ENCODE data around the gene RPS10.

RPS10 gene

DNA sequence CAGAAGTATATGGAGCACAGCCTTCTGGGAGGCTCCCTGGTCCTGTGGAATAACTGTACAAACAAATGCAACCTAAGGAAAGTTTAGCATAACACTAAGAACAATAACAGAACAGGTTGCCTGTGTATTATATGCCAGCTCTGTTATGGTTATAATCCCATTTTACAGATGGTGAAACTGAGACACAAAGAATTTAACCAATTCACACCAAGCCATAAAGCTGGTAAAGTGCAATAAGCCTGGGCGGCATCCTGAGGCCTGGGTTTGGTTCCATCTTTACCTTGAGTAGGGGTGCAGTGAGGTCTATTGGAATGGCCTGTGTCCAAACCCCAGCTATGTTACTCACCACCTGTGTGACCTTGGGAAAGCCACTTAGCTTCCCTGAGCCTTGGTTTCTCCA lies 25.3 kb upstream of the RPS10 start:
- no peak for DNase-seq (ENCODE audit: low spot score)

DNA sequence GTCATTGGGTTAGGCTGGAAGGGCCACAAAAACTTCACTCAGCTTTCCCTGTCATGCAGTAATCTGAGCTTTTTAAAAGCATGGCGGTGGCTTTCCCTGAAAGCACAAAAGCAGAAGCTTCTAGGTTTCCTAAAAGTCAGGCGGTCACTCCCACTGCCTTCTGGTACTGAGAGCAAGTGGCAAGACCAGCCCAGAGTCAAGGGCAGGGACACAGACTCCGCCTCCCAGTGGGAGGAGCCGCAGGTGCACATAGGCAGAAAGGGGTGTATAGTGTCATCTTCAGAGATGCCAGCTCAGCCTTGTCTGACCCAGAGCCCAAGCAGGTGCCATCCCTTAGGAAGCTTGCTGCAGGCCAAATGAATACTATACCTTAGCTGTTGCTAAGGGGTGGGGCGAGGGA lies 22.0 kb upstream of the RPS10 start:
- TF ChIP-seq, protein P1, sequence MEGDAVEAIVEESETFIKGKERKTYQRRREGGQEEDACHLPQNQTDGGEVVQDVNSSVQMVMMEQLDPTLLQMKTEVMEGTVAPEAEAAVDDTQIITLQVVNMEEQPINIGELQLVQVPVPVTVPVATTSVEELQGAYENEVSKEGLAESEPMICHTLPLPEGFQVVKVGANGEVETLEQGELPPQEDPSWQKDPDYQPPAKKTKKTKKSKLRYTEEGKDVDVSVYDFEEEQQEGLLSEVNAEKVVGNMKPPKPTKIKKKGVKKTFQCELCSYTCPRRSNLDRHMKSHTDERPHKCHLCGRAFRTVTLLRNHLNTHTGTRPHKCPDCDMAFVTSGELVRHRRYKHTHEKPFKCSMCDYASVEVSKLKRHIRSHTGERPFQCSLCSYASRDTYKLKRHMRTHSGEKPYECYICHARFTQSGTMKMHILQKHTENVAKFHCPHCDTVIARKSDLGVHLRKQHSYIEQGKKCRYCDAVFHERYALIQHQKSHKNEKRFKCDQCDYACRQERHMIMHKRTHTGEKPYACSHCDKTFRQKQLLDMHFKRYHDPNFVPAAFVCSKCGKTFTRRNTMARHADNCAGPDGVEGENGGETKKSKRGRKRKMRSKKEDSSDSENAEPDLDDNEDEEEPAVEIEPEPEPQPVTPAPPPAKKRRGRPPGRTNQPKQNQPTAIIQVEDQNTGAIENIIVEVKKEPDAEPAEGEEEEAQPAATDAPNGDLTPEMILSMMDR (IDR thresholded peaks at IDR 0.05; ENCODE audit: borderline replicate concordance, control extremely low read depth, extremely low read depth, insufficient read depth, missing control alignments): no peak
- in situ Hi-C loops (cut with MboI; ENCODE audit: low sequenced_read_pairs, unreplicated experiment): no loop called here
- DNase-seq (ENCODE audit: low spot score): no peak

More for the DNA sequence above, 25.3 kb upstream of the RPS10 start:
- TF ChIP-seq, protein P1 (IDR thresholded peaks at IDR 0.05; ENCODE audit: borderline replicate concordance, control extremely low read depth, extremely low read depth, insufficient read depth, missing control alignments): no peak
- in situ Hi-C loops (cut with MboI; ENCODE audit: low sequenced_read_pairs, unreplicated experiment): no loop called here

DNA sequence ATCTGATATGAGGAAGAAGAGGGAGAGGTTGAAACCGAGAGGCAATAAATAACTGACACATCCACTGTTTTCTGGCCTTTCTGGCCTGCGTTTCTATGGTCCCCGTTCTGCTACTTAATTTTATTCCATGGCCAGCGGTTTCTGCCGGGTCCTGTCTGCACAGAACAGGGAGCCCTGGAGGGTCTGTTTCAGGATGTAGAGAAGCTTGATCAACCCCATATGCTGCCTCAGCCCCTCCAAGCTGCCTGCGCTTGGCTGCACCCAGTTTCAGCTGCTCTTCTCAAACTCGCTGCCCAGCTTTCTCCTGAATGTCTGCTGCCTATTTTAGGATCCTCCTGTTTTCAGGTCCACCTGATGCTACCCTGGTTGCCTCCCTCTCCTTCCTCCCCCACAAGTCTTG lies 21.5 kb upstream of the RPS10 start:
- TF ChIP-seq, protein P1 (IDR thresholded peaks at IDR 0.05; ENCODE audit: borderline replicate concordance, control extremely low read depth, extremely low read depth, insufficient read depth, missing control alignments): no peak
- in situ Hi-C loops (cut with MboI; ENCODE audit: low sequenced_read_pairs, unreplicated experiment): no loop called here

DNA sequence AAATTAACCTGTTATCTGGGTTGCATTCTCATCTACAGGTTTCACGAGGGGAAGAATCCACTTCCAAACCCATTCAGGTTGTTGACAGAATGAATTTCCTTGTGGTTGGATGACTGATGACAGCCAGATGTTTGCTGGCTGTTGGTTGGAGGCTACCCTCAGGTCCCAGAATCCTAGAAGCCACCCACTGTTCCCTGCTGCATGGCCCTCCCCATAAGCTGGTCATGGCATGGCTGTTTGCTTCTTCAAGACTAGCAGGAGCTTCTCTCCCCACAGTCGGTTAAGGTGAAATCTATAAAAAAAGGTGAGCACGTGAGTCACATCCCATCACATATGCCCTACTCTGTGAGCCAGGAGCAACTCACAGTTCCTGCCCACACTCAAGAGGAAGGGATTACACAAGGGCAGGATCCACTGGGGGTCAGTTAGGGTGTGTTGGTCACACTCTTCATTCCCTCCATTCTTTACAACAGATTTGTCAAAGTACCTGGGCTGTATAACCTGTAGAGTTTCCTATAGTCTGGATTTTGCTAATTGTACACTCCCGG lies 19.5 kb upstream of the RPS10 start:
- TF ChIP-seq, protein P1 (IDR thresholded peaks at IDR 0.05; ENCODE audit: borderline replicate concordance, control extremely low read depth, extremely low read depth, insufficient read depth, missing control alignments): no peak
- in situ Hi-C loops (cut with MboI; ENCODE audit: low sequenced_read_pairs, unreplicated experiment): no loop called here
- DNase-seq (ENCODE audit: low spot score): no peak

More for the DNA sequence above, 21.5 kb upstream of the RPS10 start:
- DNase-seq (ENCODE audit: low spot score): no peak

DNA sequence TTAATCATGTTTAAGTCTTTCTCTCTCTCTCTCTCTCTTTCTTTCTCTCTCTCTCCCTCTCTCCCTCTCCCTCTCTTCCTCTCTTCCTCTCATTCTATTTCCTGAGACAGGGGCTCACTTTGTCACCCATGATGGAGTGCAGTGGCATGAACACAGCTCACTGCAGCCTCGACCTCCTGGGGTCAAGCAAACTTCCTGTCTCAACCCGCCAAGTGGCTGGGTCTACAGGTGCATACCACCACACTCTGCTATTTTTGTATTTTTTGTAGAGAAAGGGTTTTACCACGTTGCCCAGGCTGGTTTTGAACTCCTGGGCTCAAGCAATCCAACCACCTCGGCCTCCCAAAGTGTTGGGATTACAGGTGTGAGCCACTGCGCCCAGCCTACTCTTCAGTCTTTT lies 15.7 kb upstream of the RPS10 start:
- TF ChIP-seq, protein P1 (IDR thresholded peaks at IDR 0.05; ENCODE audit: borderline replicate concordance, control extremely low read depth, extremely low read depth, insufficient read depth, missing control alignments): no peak
- in situ Hi-C loops (cut with MboI; ENCODE audit: low sequenced_read_pairs, unreplicated experiment): no loop called here
- no peak for DNase-seq (ENCODE audit: low spot score)

DNA sequence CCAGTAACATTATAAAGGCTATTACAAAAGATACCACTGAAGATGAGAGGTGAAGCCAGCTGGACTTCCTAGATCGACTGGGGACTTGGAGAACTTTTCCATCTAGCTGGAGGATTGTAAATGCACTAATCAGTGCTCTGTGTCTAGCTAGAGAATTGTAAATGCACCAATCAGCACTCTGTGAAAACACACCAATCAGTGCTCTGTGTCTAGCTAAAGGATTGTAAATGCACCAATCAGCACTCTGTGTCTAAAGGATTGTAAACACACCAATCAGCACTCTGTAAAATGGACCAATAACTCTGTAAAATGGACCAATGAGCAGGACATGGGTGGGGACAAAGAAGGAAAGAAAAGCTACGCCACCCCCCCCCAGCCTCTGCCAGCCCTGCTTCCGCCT lies 13.6 kb upstream of the RPS10 start:
- TF ChIP-seq, protein P1 (IDR thresholded peaks at IDR 0.05; ENCODE audit: borderline replicate concordance, control extremely low read depth, extremely low read depth, insufficient read depth, missing control alignments): no peak
- DNase-seq (ENCODE audit: low spot score): no peak
- in situ Hi-C loops (cut with MboI; ENCODE audit: low sequenced_read_pairs, unreplicated experiment): no loop called here

All from GM13976 (cell line).